ENCODE measurements around the gene CDH12. TPM values are rescaled to one million over a fixed set of nuclear protein-coding genes. Genes with fewer than 3 reads are reported as not detected.

The CDH12 gene
- total RNA-seq, 1 donor from 2014 or later: 0.26 TPM

- DNase-seq (ENCODE audit: low spot score): no peak
- Mint-ChIP-seq H3K4me3 (ENCODE audit: unreplicated experiment) (no peak overlapping the region), H3K4me1 (ENCODE audit: unreplicated experiment) (no peaks in the 10 kb centered on the region), H3K9me3 (ENCODE audit: unreplicated experiment) (no peaks in the 10 kb centered on the region), H3K36me3 (ENCODE audit: low read depth, unreplicated experiment) (no peaks in the 10 kb centered on the region), H3K27me3 (ENCODE audit: unreplicated experiment) (no peaks in the 10 kb centered on the region), H3K27ac (ENCODE audit: unreplicated experiment) (no peak overlapping the region)
- TF ChIP-seq CTCF (IDR thresholded peaks at IDR 0.05; ENCODE audit: unreplicated experiment): no peak
These were observed 358.0 kb downstream of the CDH12 start for GRCh38 chr5:22495016-22495720.

DNA sequence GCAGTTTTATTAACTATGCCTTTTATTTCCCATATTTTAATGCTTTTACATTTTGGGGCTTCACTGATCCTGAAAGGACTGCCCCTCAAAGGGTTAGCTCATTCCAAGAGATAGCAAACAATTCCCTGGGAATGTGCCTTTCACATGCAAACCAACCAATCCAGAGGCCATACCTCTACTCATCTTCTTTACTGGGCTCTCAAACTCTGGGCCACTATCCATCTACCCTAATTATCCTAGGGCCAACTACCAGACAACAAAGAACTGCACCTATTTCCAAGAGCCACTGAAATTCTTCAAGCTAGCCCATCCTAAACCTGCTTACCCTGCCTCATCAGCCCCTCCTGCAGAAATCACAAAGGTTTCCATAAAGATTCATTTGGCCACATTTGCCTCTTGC, 364.7 kb downstream of the CDH12 start:
- no peak for TF ChIP-seq CTCF (IDR thresholded peaks at IDR 0.05; ENCODE audit: unreplicated experiment)
- DNase-seq (ENCODE audit: low spot score): no peak
- Mint-ChIP-seq H3K4me1 (ENCODE audit: unreplicated experiment) (no peaks in the 10 kb centered on the region), H3K36me3 (ENCODE audit: low read depth, unreplicated experiment) (no peaks in the 10 kb centered on the region), H3K4me3 (ENCODE audit: unreplicated experiment) (no peak overlapping the region), H3K9me3 (ENCODE audit: unreplicated experiment) (no peaks in the 10 kb centered on the region), H3K27me3 (ENCODE audit: unreplicated experiment) (no peaks in the 10 kb centered on the region), H3K27ac (ENCODE audit: unreplicated experiment) (no peak overlapping the region)

DNA sequence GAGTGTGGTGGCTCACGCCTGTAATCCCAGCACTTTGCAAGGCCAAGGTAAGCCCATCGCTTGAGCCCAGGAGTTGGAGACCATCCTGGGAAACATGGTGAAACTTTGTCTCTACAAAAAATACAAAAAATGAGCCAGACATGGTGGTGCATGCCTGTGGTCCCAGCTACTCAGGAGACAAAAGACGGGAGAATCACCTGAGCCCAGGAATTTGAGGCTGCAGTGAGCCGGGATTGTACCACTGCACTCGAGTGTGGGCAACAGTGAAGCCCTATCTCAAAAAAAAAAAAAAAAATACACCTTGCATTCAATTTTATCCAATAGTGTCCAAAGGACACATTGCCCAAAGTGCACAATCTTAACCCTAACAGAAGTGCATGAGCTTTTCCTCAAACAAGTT, 372.8 kb downstream of the CDH12 start:
- Mint-ChIP-seq H3K9me3 (ENCODE audit: unreplicated experiment) (no peaks in the 10 kb centered on the region), H3K4me3 (ENCODE audit: unreplicated experiment) (no peak overlapping the region), H3K27me3 (ENCODE audit: unreplicated experiment) (no peaks in the 10 kb centered on the region), H3K27ac (ENCODE audit: unreplicated experiment) (no peak overlapping the region), H3K4me1 (ENCODE audit: unreplicated experiment) (no peaks in the 10 kb centered on the region), H3K36me3 (ENCODE audit: low read depth, unreplicated experiment) (no peaks in the 10 kb centered on the region)
- no peak for DNase-seq (ENCODE audit: low spot score)
- no peak for TF ChIP-seq CTCF (IDR thresholded peaks at IDR 0.05; ENCODE audit: unreplicated experiment)

- Mint-ChIP-seq H3K4me1 (ENCODE audit: unreplicated experiment) (no peaks in the 10 kb centered on the region), H3K4me3 (ENCODE audit: unreplicated experiment) (no peak overlapping the region), H3K36me3 (ENCODE audit: low read depth, unreplicated experiment) (no peaks in the 10 kb centered on the region), H3K27ac (ENCODE audit: unreplicated experiment) (no peak overlapping the region), H3K27me3 (ENCODE audit: unreplicated experiment) (no peaks in the 10 kb centered on the region), H3K9me3 (ENCODE audit: unreplicated experiment) (no peaks in the 10 kb centered on the region)
- DNase-seq (ENCODE audit: low spot score): no peak
- no peak for TF ChIP-seq CTCF (IDR thresholded peaks at IDR 0.05; ENCODE audit: unreplicated experiment)
These were observed 379.3 kb downstream of the CDH12 start for GRCh38 chr5:22473886-22474285.

DNA sequence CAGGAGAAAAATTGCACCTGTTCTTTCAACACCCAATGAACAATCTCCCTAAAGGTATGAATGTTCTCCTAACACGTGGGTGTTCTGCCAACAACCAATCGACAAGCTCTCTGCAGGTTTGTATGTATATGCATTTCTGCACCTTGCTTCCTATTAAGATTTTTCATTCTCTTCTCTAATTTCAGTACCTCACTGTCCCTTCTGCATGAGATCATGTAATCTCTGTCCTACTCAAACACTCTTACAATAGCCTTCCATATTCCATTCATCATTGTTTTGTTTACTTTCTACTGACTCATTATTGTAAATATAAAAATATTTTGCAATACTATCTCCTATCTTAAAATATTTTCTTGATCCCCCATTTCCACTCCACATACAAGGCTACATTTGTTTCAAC, 382.0 kb downstream of the CDH12 start:
- Mint-ChIP-seq H3K36me3 (ENCODE audit: low read depth, unreplicated experiment) (no peaks in the 10 kb centered on the region), H3K27me3 (ENCODE audit: unreplicated experiment) (no peaks in the 10 kb centered on the region)
- TF ChIP-seq CTCF (IDR thresholded peaks at IDR 0.05; ENCODE audit: unreplicated experiment): no peak

More for the DNA sequence above, 382.0 kb downstream of the CDH12 start:
- Mint-ChIP-seq H3K4me3 (ENCODE audit: unreplicated experiment) (no peak overlapping the region), H3K4me1 (ENCODE audit: unreplicated experiment) (no peaks in the 10 kb centered on the region), H3K27ac (ENCODE audit: unreplicated experiment) (no peak overlapping the region), H3K9me3 (ENCODE audit: unreplicated experiment) (no peaks in the 10 kb centered on the region)
- DNase-seq (ENCODE audit: low spot score): no peak

All from endothelial cell (in vitro differentiated cells).